DMS79 treated with DMSO at 0.1 percent for 48 hours (cell line): ENCODE measurements around the gene DENND1C.
"Not testable (repeated sequence)": the region's sequence is repeated elsewhere in the genome, so short reads cannot be mapped to it uniquely, and the experiment has no call there.

Experiments used
- DNase-seq: peaks from one replicate; lab custom pipeline; 2025; lab: John Stamatoyannopoulos, UW

The DENND1C gene

GRCh38 chr19:6508028-6508771, 26.6 kb upstream of the DENND1C start:
- not testable (repeated sequence) for DNase-seq

DNA sequence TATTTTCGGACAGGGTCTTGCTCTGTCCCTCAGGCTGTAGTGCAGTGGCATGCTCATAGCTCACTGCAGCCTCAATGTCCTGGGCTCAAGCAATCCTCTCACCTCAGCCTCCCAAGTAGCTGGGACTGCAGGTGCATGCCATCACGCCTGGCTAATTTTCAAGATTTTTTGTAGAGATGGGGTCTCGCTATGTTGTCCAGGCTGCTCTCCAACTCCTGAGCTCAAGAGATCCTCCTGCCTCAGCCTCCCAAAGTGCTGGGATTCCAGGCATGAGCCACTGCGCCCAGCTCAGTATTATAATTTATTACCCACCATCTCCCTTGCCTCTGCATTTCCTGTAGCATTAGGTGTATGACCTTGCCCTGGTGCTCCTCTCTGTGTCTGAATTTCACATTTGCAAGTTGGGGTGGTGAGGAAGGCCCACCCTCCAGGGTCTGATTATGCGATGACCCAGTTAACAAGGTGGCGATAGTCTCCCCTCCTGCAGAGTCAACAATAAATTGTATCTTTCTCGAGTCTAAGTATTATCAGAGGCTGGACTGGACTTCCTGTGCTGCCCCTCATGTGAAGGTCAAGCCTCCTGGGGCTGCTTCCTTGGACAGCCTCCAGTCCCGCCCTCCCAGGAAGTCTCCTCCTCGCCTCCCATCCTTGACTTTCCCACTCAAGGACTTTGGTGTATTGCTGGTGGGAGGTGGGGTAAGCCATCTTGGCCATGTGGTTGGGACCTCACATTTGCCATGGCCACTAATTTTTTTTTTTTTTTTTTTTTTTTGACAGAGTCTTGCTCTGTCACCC, 22.0 kb upstream of the DENND1C start:
- no peak for DNase-seq

DNA sequence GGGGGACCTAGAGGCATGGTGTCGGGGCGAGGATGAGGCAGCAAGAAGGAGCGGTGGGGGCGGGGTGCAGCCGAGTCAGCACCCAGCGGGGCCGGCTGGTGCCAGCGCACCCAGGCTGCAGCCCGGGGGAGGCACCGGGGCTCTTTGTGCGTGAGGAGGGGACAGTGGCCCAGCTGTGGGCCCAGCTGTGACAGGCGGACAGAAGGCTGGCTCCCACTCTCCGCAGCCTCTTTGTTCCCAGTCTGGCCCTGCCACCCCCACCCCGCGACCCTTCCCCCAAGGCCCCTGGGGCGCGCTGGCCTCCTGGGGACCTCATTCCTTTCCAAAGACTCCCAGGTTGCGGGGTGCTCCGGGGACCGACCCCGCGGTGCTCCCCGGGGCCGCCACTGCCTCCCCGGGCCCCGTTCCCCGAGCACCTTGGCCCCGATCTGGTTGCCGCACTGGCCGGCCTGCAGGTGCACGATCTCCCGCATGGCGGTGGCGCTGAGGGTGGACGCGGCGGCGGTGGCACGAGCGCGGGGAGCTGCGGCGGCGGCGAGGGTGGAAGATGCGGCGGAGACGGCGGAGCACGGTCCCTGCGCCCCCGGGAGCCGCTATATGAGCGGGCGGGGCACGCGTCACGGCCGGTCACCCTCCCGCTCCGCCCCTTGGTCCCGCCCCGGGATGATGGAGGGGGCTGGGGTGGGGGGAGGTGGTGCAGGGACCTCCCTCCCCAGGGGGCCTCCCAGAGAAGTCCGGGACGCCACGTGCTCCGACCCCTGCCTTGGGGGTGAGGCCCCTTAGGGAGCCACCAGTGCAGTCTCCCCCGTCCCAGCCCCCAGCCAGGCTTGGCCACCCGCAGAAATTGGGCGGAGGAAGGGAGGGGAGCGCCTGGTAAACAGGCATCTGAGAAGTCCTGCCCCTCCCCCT, 20.4 kb upstream of the DENND1C start, which contains the start of gene TUBB4A:
TUBB4A (minus strand) TSS at position 570 of the 909 bp plus-strand sequence; CDS start at position 473, 97 bp downstream.
- no peak for DNase-seq

DNA sequence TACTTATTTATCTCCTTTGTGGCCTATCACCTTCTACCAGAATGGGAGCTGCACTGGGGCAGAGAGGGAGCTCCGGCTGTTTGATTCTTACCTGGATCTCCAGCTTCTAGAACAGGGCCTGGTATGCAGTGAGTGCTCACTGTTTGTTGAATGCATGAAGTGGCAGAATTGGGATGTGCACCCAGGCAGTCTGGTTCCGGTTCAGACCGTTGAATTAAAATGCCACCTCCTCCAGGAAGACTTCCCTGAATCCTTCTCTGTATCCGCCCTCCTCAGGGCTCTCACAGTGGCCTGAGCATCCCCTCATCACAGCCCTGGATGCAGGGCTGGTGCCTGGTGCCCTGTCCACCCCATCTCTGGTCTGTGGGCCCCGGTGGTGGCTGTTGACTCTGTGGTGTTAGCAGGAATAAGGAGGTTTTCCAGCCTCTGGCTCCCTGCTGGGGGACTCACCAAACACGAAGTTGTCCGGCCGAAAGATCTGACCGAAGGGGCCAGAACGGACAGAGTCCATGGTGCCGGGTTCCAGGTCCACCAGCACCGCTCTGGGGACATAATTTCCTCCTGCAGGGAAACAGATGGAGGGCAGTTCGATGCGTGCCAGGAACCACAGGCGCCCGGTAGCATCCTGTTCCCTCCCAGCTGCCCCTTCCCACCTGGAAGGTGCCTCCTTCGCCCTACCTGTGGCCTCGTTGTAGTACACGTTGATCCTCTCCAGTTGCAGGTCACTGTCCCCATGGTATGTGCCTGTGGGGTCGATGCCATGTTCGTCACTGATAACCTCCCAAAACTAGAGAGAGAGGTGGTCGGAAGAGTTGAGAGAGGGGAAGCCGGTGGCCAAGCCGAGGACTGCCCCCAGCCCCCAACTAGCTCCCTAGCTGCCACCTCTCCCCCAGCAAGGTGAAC, 19.5 kb upstream of the DENND1C start:
- no peak for DNase-seq

DNA sequence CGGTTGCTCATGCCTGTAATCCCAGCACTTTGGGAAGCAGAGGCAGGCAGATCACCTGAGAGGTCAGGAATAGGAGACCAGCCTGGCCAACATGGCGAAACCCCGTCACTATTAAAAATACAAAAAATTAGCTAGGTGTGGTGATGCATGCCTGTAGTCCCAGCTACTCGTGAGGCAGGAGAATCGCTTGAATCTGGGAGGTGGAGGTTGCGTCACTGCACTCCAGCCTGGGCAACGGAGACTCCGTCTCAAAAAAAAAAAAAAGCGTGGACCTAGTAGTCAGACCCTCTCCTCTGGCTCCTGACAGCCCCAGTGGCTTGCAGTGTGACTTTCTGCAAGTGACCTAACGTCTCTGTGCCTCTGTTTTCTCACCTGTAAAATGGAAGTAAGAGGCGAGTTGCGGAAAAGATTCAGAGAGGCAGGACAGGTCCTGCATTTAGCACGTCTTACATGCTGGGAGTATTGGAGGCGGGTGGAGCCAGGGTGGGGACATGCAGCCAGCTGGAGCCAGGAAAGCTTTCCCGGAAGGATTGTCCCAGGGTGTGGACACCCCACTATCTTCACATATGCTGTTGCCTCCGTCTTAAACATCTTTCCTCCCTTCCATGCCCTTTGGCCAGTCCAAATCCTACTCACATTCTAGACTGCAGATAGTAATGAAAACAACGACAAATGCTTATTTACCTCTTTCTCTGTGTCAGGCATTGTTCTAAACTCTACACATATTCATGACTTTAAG, 17.6 kb upstream of the DENND1C start:
- no peak for DNase-seq

- DNase-seq = no peak
Observed at GRCh38 chr19:6498294-6499036, 16.9 kb upstream of the DENND1C start.

DNA sequence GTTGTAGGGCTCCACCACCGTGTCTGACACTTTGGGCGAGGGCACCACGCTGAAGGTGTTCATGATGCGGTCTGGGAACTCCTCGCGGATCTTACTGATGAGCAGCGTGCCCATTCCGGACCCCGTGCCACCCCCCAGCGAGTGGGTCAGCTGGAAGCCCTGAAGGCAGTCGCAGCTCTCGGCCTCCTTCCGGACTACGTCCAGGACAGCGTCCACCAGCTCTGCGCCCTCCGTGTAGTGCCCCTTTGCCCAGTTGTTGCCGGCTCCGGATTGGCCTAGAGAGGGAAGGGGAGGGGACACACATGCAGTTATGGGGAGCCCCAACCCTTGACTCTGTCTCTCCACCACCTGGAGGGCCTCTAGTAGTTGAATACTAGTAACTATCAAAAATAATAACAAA, 14.4 kb upstream of the DENND1C start:
- no peak for DNase-seq

GRCh38 chr19:6494438-6495036, 12.9 kb upstream of the DENND1C start:
- no peak for DNase-seq

GRCh38 chr19:6491802-6492592, 10.4 kb upstream of the DENND1C start:
- DNase-seq = no peak

- no peak for DNase-seq
Observed at GRCh38 chr19:6490134-6490533, 8.5 kb upstream of the DENND1C start.

GRCh38 chr19:6489278-6490061, 7.9 kb upstream of the DENND1C start:
- DNase-seq = peak; percentile 22

DNA sequence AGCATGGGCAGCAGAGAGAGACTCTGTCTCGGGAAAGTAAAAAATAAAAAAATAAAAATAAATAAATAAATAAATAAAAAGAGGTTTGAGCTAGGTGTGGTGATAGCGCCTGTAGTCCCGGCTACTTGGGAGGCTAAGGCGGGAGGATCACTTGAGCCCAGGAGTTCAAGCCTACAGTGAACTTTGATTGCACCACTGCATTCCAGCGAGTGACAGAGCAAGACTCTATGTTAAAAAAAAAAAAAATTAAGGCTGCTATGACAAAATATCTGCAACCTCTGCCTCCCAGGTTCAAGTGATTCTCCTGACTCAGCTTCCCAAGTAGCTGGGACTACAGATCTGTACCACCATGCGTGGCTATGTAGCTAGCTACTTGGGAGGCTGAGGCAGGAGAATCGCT, 3.2 kb upstream of the DENND1C start:
- DNase-seq = no peak

GRCh38 chr19:6484230-6484629, 2.6 kb upstream of the DENND1C start:
- no peak for DNase-seq

DNA sequence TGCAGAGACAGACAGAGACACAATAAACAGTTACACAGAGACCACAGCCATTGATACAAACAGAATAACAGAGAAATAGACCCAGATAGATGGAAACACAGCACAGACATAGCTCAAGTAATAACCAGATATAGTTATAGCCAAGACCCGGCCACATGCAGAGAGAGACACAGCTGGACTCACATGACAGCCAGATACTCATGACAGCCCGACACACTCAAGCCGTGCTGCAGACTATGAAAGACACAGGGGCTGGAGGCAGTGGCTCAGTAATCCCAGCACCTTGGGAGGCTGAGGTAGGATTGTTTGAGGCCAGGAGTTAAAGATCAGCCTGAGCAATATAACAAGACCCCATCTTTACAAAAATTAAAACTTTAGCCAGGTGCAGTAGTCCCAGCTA, 1.6 kb upstream of the DENND1C start:
- no peak for DNase-seq

GRCh38 chr19:6482343-6482686, 728 bp upstream of the DENND1C start:
- DNase-seq = no peak

- DNase-seq = no peak
Observed at GRCh38 chr19:6480848-6481415, 655 bp downstream of the DENND1C start.

DNA sequence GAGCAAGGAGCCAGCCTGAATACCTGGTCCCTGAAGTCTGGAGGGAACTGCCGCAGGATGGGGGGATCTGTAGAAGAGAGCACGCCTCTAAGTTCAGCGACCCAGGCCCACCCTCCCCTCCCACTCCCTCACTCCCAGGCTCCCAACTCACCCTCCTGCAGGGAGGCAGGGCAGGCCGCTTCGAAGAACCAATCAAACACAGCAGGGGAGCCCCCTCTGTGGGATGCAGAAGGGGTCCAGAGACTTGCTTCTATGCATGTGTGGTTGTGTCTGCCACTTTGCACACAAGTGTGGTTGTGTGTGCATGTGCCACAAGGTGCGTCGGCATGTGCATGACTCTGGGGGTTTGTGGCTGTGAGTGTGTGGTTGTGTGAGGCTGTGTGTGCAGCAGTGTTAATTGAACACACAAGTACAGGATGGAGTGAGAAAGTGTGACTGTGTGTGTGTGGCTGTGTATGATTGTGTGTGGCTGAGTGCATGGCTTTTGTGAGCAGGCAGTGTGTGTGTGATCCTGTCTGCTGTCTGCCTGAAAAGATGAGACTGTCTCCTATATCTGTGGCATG, 1.7 kb downstream of the DENND1C start:
- DNase-seq = no peak
